CD4-positive, CD25-positive, alpha-beta regulatory T cell (primary cell): ENCODE measurements around the gene ZNF791. TPM values are rescaled to one million over a fixed set of nuclear protein-coding genes. Genes with fewer than 3 reads are reported as not detected.

Experiments
- ATAC-seq, 2 donors: fragments of 150-1000 bp; cut with Tn5 transposase; one replicate each; pipeline ENCODE4 v1.10.0; 2021; ENCODE audit warnings: low read depth in 2 of 2, moderate number of reproducible peaks in 2 of 2, moderate library complexity in 1 of 2
- DNase-seq, 3 donors: peaks; one replicate each; pipeline versions ENCODE4 v3.0.0 to v3.0.0-alpha.2; 2012 to 2022; ENCODE audit warnings: mixed read lengths in 1 of 3
- H3K27ac ChIP-seq: one replicate; pipeline ENCODE4 v1.7.0; 2013; ENCODE audit warnings: mild to moderate bottlenecking, low read length; ENCODE audit not compliant: insufficient read depth, poor library complexity, severe bottlenecking
- H3K27me3 ChIP-seq: one replicate; pipeline ENCODE4 v1.7.0; 2013; ENCODE audit warnings: low read length; ENCODE audit not compliant: control insufficient read depth, insufficient read depth
- H3K36me3 ChIP-seq: one replicate; pipeline ENCODE4 v1.7.0; 2013; ENCODE audit warnings: mild to moderate bottlenecking, low read length, moderate library complexity; ENCODE audit not compliant: control insufficient read depth, insufficient read depth
- H3K4me1 ChIP-seq: 2 replicates; pipeline ENCODE4 v1.7.0; 2013; ENCODE audit warnings: mild to moderate bottlenecking, low read length; ENCODE audit not compliant: insufficient read depth, control insufficient read depth, poor library complexity, severe bottlenecking
- H3K4me3 ChIP-seq: one replicate; pipeline ENCODE4 v1.7.0; 2013; ENCODE audit warnings: low read depth, mild to moderate bottlenecking, low read length, moderate library complexity
- H3K9me3 ChIP-seq, 2 experiments: 1 replicate in 1 of 2; 2 replicates in 1 of 2; pipeline ENCODE4 v1.7.0; 2013; ENCODE audit warnings: low read length in 2 of 2, mild to moderate bottlenecking in 1 of 2, moderate library complexity in 1 of 2; ENCODE audit not compliant: control insufficient read depth in 2 of 2
- H3K27ac Mint-ChIP-seq, 3 donors: one replicate each; pipeline ENCODE4 v1.8.0; 2020 to 2022; ENCODE audit warnings: mild to moderate bottlenecking in 3 of 3, mixed read lengths in 3 of 3, moderate library complexity in 2 of 3
- H3K27me3 Mint-ChIP-seq: one replicate; pipeline ENCODE4 v1.8.0; 2022; ENCODE audit warnings: mild to moderate bottlenecking, mixed read lengths
- H3K36me3 Mint-ChIP-seq: one replicate; pipeline ENCODE4 v1.8.0; 2020; ENCODE audit warnings: mixed read lengths
- H3K4me1 Mint-ChIP-seq, 4 donors: one replicate each; pipeline ENCODE4 v1.8.0; 2020 to 2022; ENCODE audit warnings: mixed read lengths in 4 of 4, mild to moderate bottlenecking in 1 of 4
- H3K4me3 Mint-ChIP-seq, 4 donors: one replicate each; pipeline ENCODE4 v1.8.0; 2020 to 2022; ENCODE audit warnings: mild to moderate bottlenecking in 4 of 4, mixed read lengths in 4 of 4, moderate library complexity in 3 of 4
- H3K9me3 Mint-ChIP-seq, 7 donors: one replicate each; pipeline ENCODE4 v1.8.0; 2020 to 2022; ENCODE audit warnings: mixed read lengths in 7 of 7, mild to moderate bottlenecking in 3 of 7, moderate library complexity in 2 of 7
- polyA plus RNA-seq, 4 donors: library from polyadenylated mRNA; unstranded; fragments of 300-500 nt; fragmentation: Illumina TruSeq; gene quantifications; one replicate each; pipeline ENCODE4 v1.2.3, GENCODE V29; 2021
- total RNA-seq: library from RNA; stranded (reverse); gene quantifications from one replicate; pipeline ENCODE4 v1.2.3, GENCODE V29; 2022

The ZNF791 gene
- total and polyA plus RNA-seq, 5 donors from 2014 or later: 9.6 to 65.1 (median 12.9) TPM

- no peak overlapping the region for H3K27ac Mint-ChIP-seq
- no peaks in the 10 kb centered on the region for H3K9me3 ChIP-seq
- H3K36me3 ChIP-seq: peaks cover 11% of the 10 kb centered on the region
- H3K4me3 ChIP-seq: no peak overlapping the region
- no peak for ATAC-seq
- no peaks in the 10 kb centered on the region for H3K27me3 Mint-ChIP-seq
- H3K4me1 Mint-ChIP-seq: no peaks in the 10 kb centered on the region
- no peak for DNase-seq
- H3K9me3 Mint-ChIP-seq: peaks cover 0 to 1% (median 0%) of the 10 kb centered on the region in 7 donors
- H3K4me3 Mint-ChIP-seq: no peak overlapping the region
- no peaks in the 10 kb centered on the region for H3K4me1 ChIP-seq
- H3K27me3 ChIP-seq: no peaks in the 10 kb centered on the region
- H3K27ac ChIP-seq: no peak overlapping the region
- peaks cover 14% of the 10 kb centered on the region for H3K36me3 Mint-ChIP-seq
These were observed 36.9 kb downstream of the ZNF791 start for GRCh38 chr19:12647490-12648071.

DNA sequence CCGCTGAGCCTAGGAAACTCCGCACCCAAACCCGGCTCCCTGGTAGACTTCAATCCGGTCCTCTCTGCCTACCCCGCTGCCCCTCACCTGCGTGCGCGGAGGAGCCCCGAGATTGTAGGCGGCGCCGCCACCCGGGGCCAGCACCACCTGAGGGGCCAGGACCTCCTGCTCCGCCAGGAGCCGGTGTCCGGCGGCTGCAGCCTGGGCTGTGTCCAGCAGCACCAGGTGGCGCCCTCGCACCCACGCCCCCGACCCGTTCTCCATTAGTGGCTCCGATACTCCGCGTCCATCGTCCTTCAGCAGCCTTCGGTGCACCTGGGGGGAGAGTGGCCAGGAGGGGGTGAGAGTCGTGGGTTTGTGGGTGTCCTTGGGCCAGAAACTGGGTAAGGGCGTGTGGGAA is 37.4 kb downstream of the ZNF791 start:
- Histone ChIP-seq H3K27me3 (no peaks in the 10 kb centered on the region), H3K9me3 (no peaks in the 10 kb centered on the region), H3K36me3 (peaks cover 11% of the 10 kb centered on the region), H3K4me1 (no peaks in the 10 kb centered on the region), H3K4me3 (no peak overlapping the region), H3K27ac (no peak overlapping the region)
- Mint-ChIP-seq H3K9me3 (peaks cover 0 to 1% (median 0%) of the 10 kb centered on the region in 7 donors), H3K27ac (no peak overlapping the region), H3K4me3 (no peak overlapping the region), H3K27me3 (no peaks in the 10 kb centered on the region), H3K36me3 (peaks cover 14% of the 10 kb centered on the region), H3K4me1 (no peaks in the 10 kb centered on the region)
- DNase-seq (no peak), ATAC-seq (no peak)

- Histone ChIP-seq H3K4me1 (no peaks in the 10 kb centered on the region), H3K27ac (no peak overlapping the region), H3K27me3 (no peaks in the 10 kb centered on the region), H3K4me3 (no peak overlapping the region), H3K9me3 (no peaks in the 10 kb centered on the region), H3K36me3 (peaks cover 15% of the 10 kb centered on the region)
- Mint-ChIP-seq H3K27ac (no peak overlapping the region), H3K9me3 (peaks cover 0 to 1% (median 0%) of the 10 kb centered on the region in 7 donors), H3K4me1 (peaks cover 0 to under 1% (median 0%) of the 10 kb centered on the region in 4 donors), H3K36me3 (peaks cover 17% of the 10 kb centered on the region), H3K27me3 (no peaks in the 10 kb centered on the region), H3K4me3 (no peak overlapping the region)
- DNase-seq (no peak), ATAC-seq (no peak)
These were observed 39.2 kb downstream of the ZNF791 start for GRCh38 chr19:12649941-12650340.

DNA sequence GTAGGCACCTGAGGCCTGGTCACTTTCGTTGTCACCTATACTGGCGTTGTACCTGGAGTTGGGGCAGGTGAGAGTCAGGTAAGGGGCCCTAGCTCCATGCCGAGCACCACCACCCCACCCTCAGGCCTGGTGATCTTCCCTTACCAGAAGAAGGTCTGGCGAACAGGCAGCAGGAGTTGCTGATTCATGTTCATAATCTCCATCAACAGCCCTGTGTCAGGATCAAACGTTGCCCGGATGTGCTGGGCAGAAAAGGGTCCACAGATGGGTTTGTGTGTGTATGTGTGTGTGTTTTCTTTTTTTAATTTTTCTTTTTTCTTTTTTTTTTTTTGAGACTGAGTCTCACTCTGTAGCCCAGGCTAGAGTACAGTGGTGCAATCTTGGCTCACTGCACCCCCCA is 41.5 kb downstream of the ZNF791 start:
- no peak overlapping the region for H3K4me3 Mint-ChIP-seq
- Histone ChIP-seq H3K9me3 (no peaks in the 10 kb centered on the region), H3K27ac (no peak overlapping the region), H3K4me1 (no peaks in the 10 kb centered on the region), H3K36me3 (peaks cover 31% of the 10 kb centered on the region), H3K27me3 (no peaks in the 10 kb centered on the region), H3K4me3 (no peak overlapping the region)
- ATAC-seq: no peak
- peaks cover 0 to 5% (median 0%) of the 10 kb centered on the region in 4 donors for H3K4me1 Mint-ChIP-seq
- H3K27me3 Mint-ChIP-seq: no peaks in the 10 kb centered on the region
- peaks cover 28% of the 10 kb centered on the region for H3K36me3 Mint-ChIP-seq
- DNase-seq: no peak
- peaks cover 0 to 1% (median 0%) of the 10 kb centered on the region in 7 donors for H3K9me3 Mint-ChIP-seq
- no peak overlapping the region for H3K27ac Mint-ChIP-seq

- Mint-ChIP-seq H3K4me3 (no peak overlapping the region), H3K9me3 (peaks cover 0 to 1% (median 0%) of the 10 kb centered on the region in 7 donors), H3K27me3 (no peaks in the 10 kb centered on the region), H3K4me1 (peaks cover 0 to 5% (median under 1%) of the 10 kb centered on the region in 4 donors), H3K36me3 (peaks cover 33% of the 10 kb centered on the region), H3K27ac (peak overlapping the region in 2 of 3 donors; percentile 65 to 66)
- no peak for ATAC-seq
- no peak for DNase-seq
- H3K27ac ChIP-seq: no peak overlapping the region
- no peaks in the 10 kb centered on the region for H3K27me3 ChIP-seq
- H3K9me3 ChIP-seq: no peaks in the 10 kb centered on the region
- H3K4me3 ChIP-seq: no peak overlapping the region
- peaks cover 45% of the 10 kb centered on the region for H3K36me3 ChIP-seq
- H3K4me1 ChIP-seq: no peaks in the 10 kb centered on the region
These were observed 44.8 kb downstream of the ZNF791 start for GRCh38 chr19:12655546-12655945.

DNA sequence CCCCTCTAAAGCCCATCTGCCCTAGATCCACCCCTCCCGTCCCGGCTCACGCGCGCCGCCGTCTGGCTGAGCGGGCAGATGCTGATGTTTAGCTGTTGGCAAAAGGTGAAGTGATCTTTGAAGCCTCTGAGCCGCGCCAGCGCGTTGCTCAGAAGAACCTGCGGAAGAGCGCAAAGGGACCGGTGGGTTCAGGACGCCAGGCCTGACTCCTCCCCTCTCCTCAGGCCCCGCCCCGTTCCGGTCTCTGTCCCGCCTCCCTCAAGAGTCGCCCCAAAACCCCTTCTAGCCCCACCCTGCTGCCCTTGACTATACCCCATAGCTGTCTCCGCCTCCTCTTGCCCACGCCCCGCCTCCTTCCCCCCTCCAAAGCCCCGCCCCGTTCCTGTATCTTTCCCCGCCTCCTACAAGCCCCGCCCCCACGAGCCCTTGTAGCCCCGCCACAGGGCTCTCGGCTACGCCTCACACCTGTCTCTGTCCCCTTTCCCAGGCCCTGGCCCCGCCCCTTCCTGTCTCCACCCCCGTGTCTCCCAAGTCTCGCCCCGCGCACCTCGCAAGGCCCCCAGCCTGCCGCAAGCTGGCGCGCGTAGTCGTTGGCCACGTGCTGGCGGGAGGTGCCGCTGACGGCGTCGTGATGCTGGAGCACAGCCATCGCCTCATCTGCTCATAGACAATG is 46.3 kb downstream of the ZNF791 start:
- DNase-seq (no peak), ATAC-seq (no peak)
- Mint-ChIP-seq H3K4me3 (no peak overlapping the region), H3K36me3 (peaks cover 24% of the 10 kb centered on the region), H3K27ac (peak overlapping the region in 1 of 3 donors; percentile 60), H3K27me3 (no peaks in the 10 kb centered on the region), H3K9me3 (peaks cover 0 to 1% (median 0%) of the 10 kb centered on the region in 7 donors), H3K4me1 (peaks cover 0 to 5% (median under 1%) of the 10 kb centered on the region in 4 donors)
- Histone ChIP-seq H3K27me3 (no peaks in the 10 kb centered on the region), H3K4me3 (no peak overlapping the region), H3K9me3 (no peaks in the 10 kb centered on the region), H3K4me1 (no peaks in the 10 kb centered on the region), H3K36me3 (peaks cover 52% of the 10 kb centered on the region), H3K27ac (no peak overlapping the region)

- H3K36me3 Mint-ChIP-seq: peaks cover 24% of the 10 kb centered on the region
- DNase-seq (no peak), ATAC-seq (no peak)
- H3K4me3 Mint-ChIP-seq: no peak overlapping the region
- H3K27ac Mint-ChIP-seq: no peak overlapping the region
- Histone ChIP-seq H3K27ac (no peak overlapping the region), H3K36me3 (peaks cover 55% of the 10 kb centered on the region), H3K4me3 (no peak overlapping the region), H3K9me3 (no peaks in the 10 kb centered on the region), H3K27me3 (no peaks in the 10 kb centered on the region), H3K4me1 (no peaks in the 10 kb centered on the region)
- peaks cover 0 to 1% (median 0%) of the 10 kb centered on the region in 7 donors for H3K9me3 Mint-ChIP-seq
- no peaks in the 10 kb centered on the region for H3K27me3 Mint-ChIP-seq
- H3K4me1 Mint-ChIP-seq: peaks cover 0 to 5% (median under 1%) of the 10 kb centered on the region in 4 donors
These were observed 47.2 kb downstream of the ZNF791 start for GRCh38 chr19:12657966-12658365.

DNA sequence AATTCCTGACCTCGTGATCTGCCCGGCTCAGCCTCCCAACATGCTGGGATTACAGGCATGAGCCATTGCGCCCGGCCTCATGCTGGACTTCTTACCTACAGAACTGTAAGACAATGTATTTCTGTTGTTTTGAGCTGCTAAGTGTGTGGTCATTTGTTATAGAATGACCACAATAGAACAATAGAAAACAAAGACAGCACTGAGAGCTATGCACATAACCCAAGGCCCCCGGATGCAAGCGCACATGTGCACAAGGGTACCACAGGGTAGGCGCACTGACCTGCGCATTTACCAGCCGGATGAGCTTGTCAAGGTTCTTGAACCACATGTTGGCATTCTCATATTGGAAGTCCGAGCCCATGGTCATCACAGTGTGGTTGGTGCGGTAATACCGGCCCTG is 50.3 kb downstream of the ZNF791 start:
- no peak overlapping the region for H3K4me3 ChIP-seq
- no peaks in the 10 kb centered on the region for H3K9me3 ChIP-seq
- H3K27me3 Mint-ChIP-seq: no peaks in the 10 kb centered on the region
- H3K4me1 Mint-ChIP-seq: peaks cover 0 to 20% (median 11%) of the 10 kb centered on the region in 4 donors
- H3K9me3 Mint-ChIP-seq: no peaks in the 10 kb centered on the region
- no peak for DNase-seq
- H3K36me3 Mint-ChIP-seq: peaks cover 13% of the 10 kb centered on the region
- peaks cover 19% of the 10 kb centered on the region for H3K4me1 ChIP-seq
- no peak for ATAC-seq
- H3K27ac ChIP-seq: no peak overlapping the region
- no peak overlapping the region for H3K27ac Mint-ChIP-seq
- H3K4me3 Mint-ChIP-seq: no peak overlapping the region
- peaks cover 51% of the 10 kb centered on the region for H3K36me3 ChIP-seq
- no peaks in the 10 kb centered on the region for H3K27me3 ChIP-seq
